Measurements from ENCODE around the gene MGLL.

- TF ChIP-seq CTCF (IDR thresholded peaks at IDR 0.05) (no peak), EZH2 (IDR thresholded peaks at IDR 0.05; ENCODE audit: borderline replicate concordance, insufficient read depth, low read depth, low read length, poor library complexity, severe bottlenecking) (no peak)
Measured at GRCh38 chr3:127699416-127700300, 122.7 kb downstream of the MGLL start.
